Trophoblast cell (in vitro differentiated cells and primary cell): ENCODE results near the gene ABCC3.

Experiments
- DNase-seq, 2 donors: peaks; one replicate each; pipeline ENCODE4 v3.0.0-alpha.2; 2016
- H2AFZ ChIP-seq: 2 replicates; pipeline ENCODE4 v1.6.1; 2013; ENCODE audit warnings: low read length, moderate library complexity, mild to moderate bottlenecking; ENCODE audit not compliant: insufficient read depth, poor library complexity
- H2AK5ac ChIP-seq: 2 replicates; pipeline ENCODE4 v1.6.1; 2013; ENCODE audit warnings: mild to moderate bottlenecking, low read length
- H2BK120ac ChIP-seq: 2 replicates; pipeline ENCODE4 v1.6.1; 2013; ENCODE audit warnings: low read length, mild to moderate bottlenecking, moderate library complexity; ENCODE audit not compliant: insufficient read depth, poor library complexity
- H2BK12ac ChIP-seq: 2 replicates; pipeline ENCODE4 v1.6.1; 2013; ENCODE audit warnings: mild to moderate bottlenecking, low read length, moderate library complexity
- H2BK5ac ChIP-seq: 2 replicates; pipeline ENCODE4 v1.6.1; 2013; ENCODE audit warnings: low read length, low read depth, moderate library complexity, mild to moderate bottlenecking; ENCODE audit not compliant: poor library complexity
- H3K14ac ChIP-seq: 2 replicates; pipeline ENCODE4 v1.6.1; 2013; ENCODE audit warnings: mild to moderate bottlenecking, low read length
- H3K18ac ChIP-seq: 2 replicates; pipeline ENCODE4 v1.6.1; 2013; ENCODE audit warnings: mild to moderate bottlenecking, low read length
- H3K23ac ChIP-seq: 2 replicates; pipeline ENCODE4 v1.6.1; 2013; ENCODE audit warnings: low read length
- H3K27ac ChIP-seq: 2 replicates; pipeline ENCODE4 v1.5.1; 2013; ENCODE audit warnings: low read depth, mild to moderate bottlenecking, inconsistent platforms, low read length, moderate library complexity
- H3K27me3 ChIP-seq: 2 replicates; pipeline ENCODE4 v1.6.1; 2013; ENCODE audit warnings: inconsistent platforms, mild to moderate bottlenecking, low read length, moderate library complexity; ENCODE audit not compliant: insufficient read depth
- H3K36me3 ChIP-seq, 2 experiments: 1 replicate in 1 of 2; 2 replicates in 1 of 2; pipeline ENCODE4 v1.6.1; 2013; ENCODE audit warnings: low read length in 2 of 2, mild to moderate bottlenecking in 2 of 2, moderate library complexity in 1 of 2; ENCODE audit not compliant: insufficient read depth in 2 of 2, control insufficient read depth in 1 of 2
- H3K4ac ChIP-seq: 2 replicates; pipeline ENCODE4 v1.6.1; 2013; ENCODE audit warnings: low read depth, mild to moderate bottlenecking, low read length, moderate library complexity
- H3K4me1 ChIP-seq, 2 experiments: 1 replicate in 1 of 2; 2 replicates in 1 of 2; pipeline ENCODE4 v1.6.1; 2013; ENCODE audit warnings: low read length in 2 of 2, mild to moderate bottlenecking in 2 of 2, moderate library complexity in 1 of 2; ENCODE audit not compliant: insufficient read depth in 2 of 2, control insufficient read depth in 1 of 2
- H3K4me2 ChIP-seq: 2 replicates; pipeline ENCODE4 v1.6.1; 2013; ENCODE audit warnings: inconsistent platforms, mild to moderate bottlenecking, low read length, moderate library complexity
- H3K4me3 ChIP-seq: 2 replicates; pipeline ENCODE4 v1.5.1; 2013; ENCODE audit warnings: mild to moderate bottlenecking, low read depth, low read length, inconsistent platforms
- H3K79me1 ChIP-seq: one replicate; pipeline ENCODE4 v1.6.1; 2013; ENCODE audit warnings: low read length
- H3K79me2 ChIP-seq: 2 replicates; pipeline ENCODE4 v1.6.1; 2013; ENCODE audit warnings: low read length, mild to moderate bottlenecking; ENCODE audit not compliant: control insufficient read depth, insufficient read depth, poor library complexity
- H3K9ac ChIP-seq: 2 replicates; pipeline ENCODE4 v1.6.1; 2013; ENCODE audit warnings: mild to moderate bottlenecking, low read length
- H3K9me3 ChIP-seq: 2 replicates; pipeline ENCODE4 v1.6.1; 2013; ENCODE audit warnings: low read depth, mild to moderate bottlenecking, control low read depth, inconsistent platforms, low read length; ENCODE audit not compliant: insufficient read depth
- H4K12ac ChIP-seq: 2 replicates; pipeline ENCODE4 v1.6.1; 2013; ENCODE audit warnings: low read depth, mild to moderate bottlenecking, low read length, moderate library complexity
- H4K8ac ChIP-seq: 2 replicates; pipeline ENCODE4 v1.6.1; 2013; ENCODE audit warnings: low read depth, mild to moderate bottlenecking, low read length, moderate library complexity
- H4K91ac ChIP-seq: one replicate; pipeline ENCODE4 v1.6.1; 2013; ENCODE audit warnings: low read depth, mild to moderate bottlenecking, low read length, moderate library complexity
- WGBS: extraction: QIAGEN DNeasy Blood & Tissue Kit; methylation state at CpG from one replicate; pipeline ENCODE4 v1.1.7; 2013; ENCODE audit warnings: missing lambda C conversion rate; ENCODE audit not compliant: insufficient read length, insufficient coverage; ENCODE audit errors: extremely low coverage; 5-methylcytosine and 5-hydroxymethylcytosine counted together

The ABCC3 gene

DNA sequence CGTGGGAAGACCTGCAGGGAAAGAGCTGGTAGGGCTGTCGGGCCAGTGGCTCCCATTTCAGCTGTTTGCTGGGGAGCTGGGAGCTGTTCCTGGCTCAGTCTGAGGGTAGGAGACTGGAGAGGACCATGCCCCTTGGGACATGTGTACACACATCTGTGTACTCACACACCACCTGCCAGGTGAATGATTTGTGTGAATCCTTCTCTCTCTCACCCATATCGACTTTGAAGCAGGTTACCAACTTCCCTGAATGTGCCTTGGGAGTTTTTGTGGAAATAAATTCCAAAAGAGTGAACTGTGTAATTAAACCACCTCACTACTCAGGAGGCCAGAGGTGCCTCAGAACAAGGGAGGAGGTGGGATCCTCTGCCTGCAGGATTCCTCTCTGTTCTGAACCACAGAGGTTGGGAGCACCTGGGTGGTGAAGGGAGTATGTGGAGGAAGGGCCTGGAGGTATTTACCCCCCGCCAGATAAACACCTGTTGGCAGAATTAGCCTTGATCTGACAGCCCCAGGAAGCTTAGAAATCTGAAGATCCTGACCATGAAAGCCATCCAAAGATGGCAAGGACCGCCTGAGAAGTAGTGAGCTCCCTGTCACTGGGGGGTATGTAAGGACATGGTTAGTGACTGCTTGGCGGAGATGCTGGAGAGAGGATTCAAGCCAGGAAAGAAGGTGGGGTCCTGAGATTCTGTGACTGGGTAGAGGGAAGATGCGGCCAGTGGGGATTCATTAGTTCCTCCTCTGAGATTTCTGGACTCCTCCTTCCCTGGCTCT, 3.3 kb downstream of the ABCC3 start:
- H3K36me3 ChIP-seq: no peaks in the 10 kb centered on the region
- no peak overlapping the region for H4K91ac ChIP-seq
- no peaks in the 10 kb centered on the region for H3K79me2 ChIP-seq
- WGBS: no CpG with 5 or more reads among the region's 7 CpGs
- no peak overlapping the region for H3K4ac ChIP-seq
- peaks cover 4% of the 10 kb centered on the region for H3K79me1 ChIP-seq
- peaks cover 33% of the 10 kb centered on the region for H3K27me3 ChIP-seq
- no peak overlapping the region for H2AK5ac ChIP-seq
- no peak overlapping the region for H3K23ac ChIP-seq
- no peak overlapping the region for H3K9ac ChIP-seq
- H3K4me2 ChIP-seq: no peak overlapping the region
- no peak overlapping the region for H2AFZ ChIP-seq
- no peak overlapping the region for H3K27ac ChIP-seq
- no peak overlapping the region for H2BK12ac ChIP-seq
- no peak overlapping the region for H2BK5ac ChIP-seq
- H4K8ac ChIP-seq: no peak overlapping the region
- H3K4me3 ChIP-seq: no peak overlapping the region
- H3K18ac ChIP-seq: no peak overlapping the region
- no peak overlapping the region for H2BK120ac ChIP-seq
- H3K9me3 ChIP-seq: no peaks in the 10 kb centered on the region
- no peak for DNase-seq
- H4K12ac ChIP-seq: no peak overlapping the region
- peaks cover 21 to 29% of the 10 kb centered on the region in 2 experiments for H3K4me1 ChIP-seq
- H3K14ac ChIP-seq: no peak overlapping the region

DNA sequence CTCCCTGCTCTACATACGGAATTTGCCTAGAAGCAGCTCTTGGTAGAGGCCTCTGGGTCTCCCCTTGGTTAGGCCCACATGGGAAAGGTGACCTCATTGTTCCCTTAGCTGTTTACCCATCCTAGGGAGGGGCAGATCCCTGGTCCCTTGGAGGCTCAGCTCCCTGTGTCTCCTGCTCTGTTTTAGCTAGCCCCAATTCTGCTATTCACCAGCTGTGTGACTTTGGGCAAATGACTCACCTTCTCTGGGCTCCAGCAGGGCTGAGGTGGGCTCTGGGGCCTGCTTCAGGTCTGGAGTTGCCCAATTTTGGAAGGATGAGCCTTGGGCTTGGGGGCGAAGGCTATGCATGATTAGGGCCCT, 3.9 kb downstream of the ABCC3 start:
- Histone ChIP-seq H3K79me1 (peaks cover 4% of the 10 kb centered on the region), H3K23ac (no peak overlapping the region), H2BK12ac (peak overlapping the region; percentile 35), H2BK120ac (no peak overlapping the region), H2AFZ (no peak overlapping the region), H3K4me3 (no peak overlapping the region), H4K12ac (no peak overlapping the region), H3K27ac (no peak overlapping the region), H2AK5ac (no peak overlapping the region), H2BK5ac (no peak overlapping the region), H3K4ac (no peak overlapping the region), H3K4me2 (peak overlapping the region; percentile 21), H4K8ac (no peak overlapping the region), H3K9ac (peak overlapping the region; percentile 30), H3K9me3 (no peaks in the 10 kb centered on the region), H3K4me1 (peaks cover 21 to 29% of the 10 kb centered on the region in 2 experiments), H3K27me3 (peaks cover 30% of the 10 kb centered on the region), H3K18ac (no peak overlapping the region), H3K14ac (no peak overlapping the region), H3K79me2 (no peaks in the 10 kb centered on the region), H4K91ac (no peak overlapping the region), H3K36me3 (no peaks in the 10 kb centered on the region)
- DNase-seq: no peak
- no CpG with 5 or more reads among the region's 2 CpGs for WGBS

DNA sequence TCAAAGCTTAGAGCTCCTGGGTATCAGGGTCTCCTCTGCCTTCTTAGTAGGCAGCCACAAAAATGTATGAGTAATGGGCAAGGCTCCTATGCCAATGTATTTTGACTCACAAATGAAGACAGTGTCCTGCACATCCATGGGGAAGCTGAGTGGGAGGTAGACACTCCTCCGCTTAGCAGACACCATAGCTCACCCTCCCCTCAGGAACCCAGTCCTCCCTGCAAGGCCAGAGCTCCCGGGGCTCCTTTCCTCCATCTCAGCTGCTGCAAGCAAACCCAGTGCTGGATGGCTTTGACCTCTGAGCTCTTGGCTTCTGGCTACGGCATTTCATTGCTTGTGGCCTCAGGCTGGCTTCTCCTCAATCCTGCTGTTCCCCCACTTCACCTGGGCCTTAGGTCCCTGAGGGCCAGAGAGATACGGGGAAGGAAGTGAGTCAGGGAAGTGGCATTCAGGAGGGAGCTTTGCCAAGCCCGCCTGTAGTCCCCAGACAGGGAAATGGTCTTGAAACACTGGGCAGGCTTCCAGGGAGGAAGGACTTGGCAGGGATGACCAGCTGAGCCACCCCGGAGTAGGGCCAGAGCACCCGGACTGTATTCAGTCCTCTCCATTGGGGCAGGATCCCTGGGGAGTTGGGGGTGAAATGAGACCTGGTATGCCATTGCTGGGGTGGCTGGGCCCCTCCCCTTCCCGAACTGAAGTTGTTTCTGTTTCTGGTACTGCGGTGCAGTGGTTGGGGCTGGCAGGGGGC, 4.5 kb downstream of the ABCC3 start:
- H3K4me3 ChIP-seq: no peak overlapping the region
- H4K8ac ChIP-seq: no peak overlapping the region
- no peak overlapping the region for H2BK5ac ChIP-seq
- H2BK120ac ChIP-seq: no peak overlapping the region
- WGBS: no CpG with 5 or more reads among the region's 9 CpGs
- no peaks in the 10 kb centered on the region for H3K36me3 ChIP-seq
- peaks cover 24% of the 10 kb centered on the region for H3K27me3 ChIP-seq
- H4K91ac ChIP-seq: peak overlapping the region; percentile 68
- H3K4me2 ChIP-seq: peak overlapping the region; percentile 25
- peak overlapping the region; percentile 67 for H2BK12ac ChIP-seq
- no peak overlapping the region for H2AK5ac ChIP-seq
- no peaks in the 10 kb centered on the region for H3K9me3 ChIP-seq
- no peak overlapping the region for H3K9ac ChIP-seq
- H3K4ac ChIP-seq: no peak overlapping the region
- H3K4me1 ChIP-seq: peaks cover 21 to 29% of the 10 kb centered on the region in 2 experiments
- peak overlapping the region; percentile 18 for H3K14ac ChIP-seq
- peak; percentile 73 to 81 for DNase-seq
- no peak overlapping the region for H3K23ac ChIP-seq
- H3K79me2 ChIP-seq: no peaks in the 10 kb centered on the region
- H4K12ac ChIP-seq: no peak overlapping the region
- H3K18ac ChIP-seq: no peak overlapping the region
- H3K79me1 ChIP-seq: peaks cover 4% of the 10 kb centered on the region
- no peak overlapping the region for H2AFZ ChIP-seq
- no peak overlapping the region for H3K27ac ChIP-seq

DNA sequence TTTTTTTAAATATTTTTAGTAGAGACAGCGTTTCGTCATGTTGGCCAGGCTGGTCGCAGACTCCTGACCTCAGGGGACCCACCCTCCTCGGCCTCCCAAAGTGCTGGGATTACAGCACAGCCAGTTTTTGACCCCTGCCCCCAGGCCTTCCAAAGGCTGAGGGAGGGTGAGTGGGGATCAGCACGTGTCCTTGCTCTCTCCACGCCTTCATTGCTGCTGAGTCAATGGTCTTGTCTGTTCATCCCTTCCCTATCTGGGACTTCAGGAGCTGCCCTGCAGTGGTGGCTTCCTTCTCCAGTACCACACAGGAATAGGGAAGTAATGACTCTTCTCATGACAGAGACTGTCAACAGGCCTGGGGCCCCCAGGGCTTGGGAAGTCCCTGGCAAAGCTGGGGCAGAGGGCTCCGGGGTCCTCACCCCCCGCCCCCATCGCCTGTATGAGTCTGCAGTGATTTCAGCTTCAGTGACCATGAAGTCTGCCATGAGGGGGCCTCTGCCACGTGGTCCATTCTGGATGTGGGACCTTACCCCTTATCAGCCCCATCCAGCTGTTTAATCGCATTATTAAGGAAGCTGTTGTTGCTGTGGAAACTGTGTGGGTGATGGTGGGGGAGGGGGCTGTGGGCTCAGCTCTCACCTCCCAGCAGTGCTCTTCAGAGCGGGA, 6.1 kb downstream of the ABCC3 start:
- no peak overlapping the region for H3K14ac ChIP-seq
- no peak overlapping the region for H3K27ac ChIP-seq
- no peak overlapping the region for H2BK12ac ChIP-seq
- H2AK5ac ChIP-seq: no peak overlapping the region
- H2AFZ ChIP-seq: no peak overlapping the region
- no peaks in the 10 kb centered on the region for H3K9me3 ChIP-seq
- peaks cover 21 to 26% of the 10 kb centered on the region in 2 experiments for H3K4me1 ChIP-seq
- no peak overlapping the region for H4K8ac ChIP-seq
- H3K4ac ChIP-seq: no peak overlapping the region
- H3K79me2 ChIP-seq: no peaks in the 10 kb centered on the region
- H3K23ac ChIP-seq: no peak overlapping the region
- H3K4me2 ChIP-seq: no peak overlapping the region
- H3K36me3 ChIP-seq: no peaks in the 10 kb centered on the region
- no peak overlapping the region for H4K91ac ChIP-seq
- H3K9ac ChIP-seq: no peak overlapping the region
- peaks cover 4% of the 10 kb centered on the region for H3K79me1 ChIP-seq
- H4K12ac ChIP-seq: no peak overlapping the region
- WGBS: no CpG with 5 or more reads among the region's 12 CpGs
- H2BK5ac ChIP-seq: no peak overlapping the region
- no peak overlapping the region for H3K18ac ChIP-seq
- peaks cover 8% of the 10 kb centered on the region for H3K27me3 ChIP-seq
- no peak overlapping the region for H3K4me3 ChIP-seq
- no peak overlapping the region for H2BK120ac ChIP-seq
- peak; percentile 94 to 95 for DNase-seq
